SU-DHL-6 (cell line): ENCODE results near the gene UBAC1.

Experiments
- H2AFZ ChIP-seq: fragments of 200-600 bp; sonication (generic); 2 replicates; pipeline ENCODE4 v1.6.1; 2014; ENCODE audit warnings: low read depth, mild to moderate bottlenecking, moderate library complexity, mixed read lengths, antibody characterized with exemption, low read length; ENCODE audit not compliant: severe bottlenecking
- H3F3A ChIP-seq: fragments of 200-600 bp; shearing (Covaris generic); 2 replicates; pipeline ENCODE4 v1.6.0; 2016; ENCODE audit warnings: antibody characterized with exemption, mild to moderate bottlenecking; ENCODE audit not compliant: insufficient read depth
- H3K27ac ChIP-seq: fragments of 200-600 bp; sonication (generic); 2 replicates; pipeline ENCODE4 v1.5.1; 2016; ENCODE audit warnings: low read depth, mild to moderate bottlenecking, low read length, moderate library complexity, mixed read lengths
- H3K27me3 ChIP-seq: fragments of 200-600 bp; sonication (generic), shearing (Covaris generic); 2 replicates; pipeline ENCODE4 v1.6.0; 2014; ENCODE audit warnings: mild to moderate bottlenecking, low read length
- H3K36me3 ChIP-seq: fragments of 200-600 bp; sonication (generic); 2 replicates; pipeline ENCODE4 v1.6.1; 2014; ENCODE audit warnings: mild to moderate bottlenecking, low read length, mixed read lengths
- H3K4me2 ChIP-seq: fragments of 300-600, 200-600 bp; shearing (Covaris generic), sonication (generic); 2 replicates; pipeline ENCODE4 v1.6.0; 2014; ENCODE audit warnings: low read length, low read depth, mild to moderate bottlenecking; ENCODE audit not compliant: poor library complexity, severe bottlenecking
- H3K4me3 ChIP-seq: fragments of 200-600 bp; sonication (generic); 2 replicates; pipeline ENCODE4 v1.5.1; 2014; ENCODE audit warnings: antibody characterized with exemption, low read length, mild to moderate bottlenecking, mixed read lengths; ENCODE audit not compliant: insufficient read depth, poor library complexity, severe bottlenecking
- H3K79me2 ChIP-seq: fragments of 200-600 bp; sonication (generic); 2 replicates; pipeline ENCODE4 v1.6.1; 2014; ENCODE audit warnings: mild to moderate bottlenecking, low read length, moderate library complexity; ENCODE audit not compliant: insufficient read depth
- H3K9ac ChIP-seq: fragments of 200-600 bp; sonication (generic); 2 replicates; pipeline ENCODE4 v1.7.0; 2014; ENCODE audit warnings: mild to moderate bottlenecking, low read length
- H3K9me2 ChIP-seq: fragments of 200-600 bp; sonication (generic); replicated peaks from 2 replicates; pipeline ENCODE4 v1.6.1; 2014; ENCODE audit warnings: low read length; ENCODE audit not compliant: insufficient read depth
- H3K9me3 ChIP-seq: fragments of 200-600 bp; sonication (generic); 2 replicates; pipeline ENCODE4 v1.6.1; 2014; ENCODE audit warnings: low read length, mixed read lengths; ENCODE audit not compliant: insufficient read depth
- H4K20me1 ChIP-seq: fragments of 200-600 bp; sonication (generic); 2 replicates; pipeline ENCODE4 v1.6.1; 2014; ENCODE audit warnings: low read depth, mild to moderate bottlenecking, antibody characterized with exemption, low read length, moderate library complexity, mixed read lengths
- CTCF ChIP-seq: fragments of 200-600 bp; sonication (generic); IDR thresholded peaks from one replicate; pipeline ENCODE4 v1.5.1; 2017; ENCODE audit warnings: antibody characterized with exemption, mild to moderate bottlenecking, low read length, moderate library complexity; ENCODE audit not compliant: insufficient read depth, poor library complexity, severe bottlenecking
- EZH2phosphoT487 ChIP-seq: fragments of 200-600 bp; sonication (generic), shearing (Covaris generic); conservative IDR thresholded peaks from 2 replicates; pipeline ENCODE4 v1.6.1; 2018; ENCODE audit warnings: mild to moderate bottlenecking, antibody characterized with exemption, low read length, moderate library complexity, mixed read lengths

UBAC1 gene

GRCh38 chr9:135928731-135929655, 32.2 kb downstream of the UBAC1 start:
- no peaks in the 10 kb centered on the region for H3F3A ChIP-seq
- no peaks in the 10 kb centered on the region for H3K36me3 ChIP-seq
- H3K9me2 ChIP-seq: no peaks in the 10 kb centered on the region
- TF ChIP-seq EZH2phosphoT487 (no peak), CTCF (no peak)
- no peak overlapping the region for H3K4me2 ChIP-seq
- no peak overlapping the region for H3K27ac ChIP-seq
- no peaks in the 10 kb centered on the region for H3K27me3 ChIP-seq
- H4K20me1 ChIP-seq: no peaks in the 10 kb centered on the region
- H3K79me2 ChIP-seq: no peaks in the 10 kb centered on the region
- no peak overlapping the region for H2AFZ ChIP-seq
- no peak overlapping the region for H3K4me3 ChIP-seq
- H3K9me3 ChIP-seq: no peaks in the 10 kb centered on the region
- no peak overlapping the region for H3K9ac ChIP-seq

- Histone ChIP-seq H3K9ac (no peak overlapping the region), H2AFZ (no peak overlapping the region), H3K36me3 (no peaks in the 10 kb centered on the region), H3K79me2 (no peaks in the 10 kb centered on the region), H3K27me3 (no peaks in the 10 kb centered on the region), H3F3A (no peaks in the 10 kb centered on the region), H3K9me2 (no peaks in the 10 kb centered on the region), H3K9me3 (no peaks in the 10 kb centered on the region), H3K4me3 (no peak overlapping the region), H3K27ac (no peak overlapping the region), H4K20me1 (no peaks in the 10 kb centered on the region), H3K4me2 (no peak overlapping the region)
- TF ChIP-seq CTCF: no peak
- TF ChIP-seq EZH2phosphoT487: no peak
These were observed 33.0 kb downstream of the UBAC1 start for GRCh38 chr9:135928074-135928730.

- H2AFZ ChIP-seq: no peak overlapping the region
- H3K36me3 ChIP-seq: no peaks in the 10 kb centered on the region
- H3K79me2 ChIP-seq: no peaks in the 10 kb centered on the region
- H4K20me1 ChIP-seq: no peaks in the 10 kb centered on the region
- no peaks in the 10 kb centered on the region for H3K9me3 ChIP-seq
- no peak overlapping the region for H3K9ac ChIP-seq
- H3K4me3 ChIP-seq: no peak overlapping the region
- H3K9me2 ChIP-seq: no peaks in the 10 kb centered on the region
- H3F3A ChIP-seq: no peaks in the 10 kb centered on the region
- H3K27ac ChIP-seq: no peak overlapping the region
- H3K27me3 ChIP-seq: no peaks in the 10 kb centered on the region
- H3K4me2 ChIP-seq: no peak overlapping the region
- TF ChIP-seq EZH2phosphoT487 (no peak), CTCF (no peak)
These were observed 33.8 kb downstream of the UBAC1 start for GRCh38 chr9:135927195-135928013.
